ENCODE measurements around the gene HSD17B2. TPM values are rescaled to one million over a fixed set of nuclear protein-coding genes. Genes with fewer than 3 reads are reported as not detected.

The HSD17B2 gene
- polyA plus RNA-seq, 1 of the 3 experiments (the other 2 are of a cell fraction): not detected

- Histone ChIP-seq H3K9me3 (no peaks in the 10 kb centered on the region), H3K27me3 (ENCODE audit: insufficient read depth) (peaks cover 10% of the 10 kb centered on the region; the same call in 1 of the 2 replicates), H3K9me2 (no peaks in the 10 kb centered on the region), H3K27ac (ENCODE audit: low read depth in 2 of 2, low read length in 1 of 2) (no peak overlapping the region), H3K9ac (no peak overlapping the region), H3K79me2 (ENCODE audit: insufficient read depth) (no peaks in the 10 kb centered on the region), H3K4me1 (ENCODE audit: control insufficient read depth in 1 of 2, insufficient read depth in 2 of 2, low read depth in 1 of 2, low read length in 1 of 2) (no peaks in the 10 kb centered on the region), H3K4me3 (ENCODE audit: low read depth in 2 of 2, low read length in 1 of 2) (no peak overlapping the region), H3K36me3 (replicated peaks in 1 of 2; ENCODE audit: control insufficient read depth in 1 of 2, insufficient read depth in 2 of 2, low read length in 1 of 2) (no peaks in the 10 kb centered on the region), H2AFZ (ENCODE audit: low read depth) (no peak overlapping the region), H4K20me1 (ENCODE audit: insufficient read depth) (no peaks in the 10 kb centered on the region), H3F3A (replicated peaks; ENCODE audit: insufficient read depth) (no peaks in the 10 kb centered on the region), H3K4me2 (no peak overlapping the region)
- 28% methylated on average over 5 of the region's 5 CpGs for WGBS (ENCODE audit: low lambda C conversion rate)
- TF ChIP-seq USF1 (IDR thresholded peaks at IDR 0.05; ENCODE audit: borderline replicate concordance, low read depth) (no peak), GATA2 (CRISPR knock-in tag; IDR thresholded peaks at IDR 0.05) (no peak), SIN3A (IDR thresholded peaks at IDR 0.05; ENCODE audit: borderline replicate concordance, low read depth, low read length) (no peak), ELF1 (IDR thresholded peaks at IDR 0.05) (no peak), JUND (IDR thresholded peaks at IDR 0.05) (no peak), USF2 (IDR thresholded peaks at IDR 0.05; ENCODE audit: borderline replicate concordance, low read depth, low read length) (no peak), TEAD4 (IDR thresholded peaks at IDR 0.05; ENCODE audit: borderline replicate concordance, insufficient read depth) (no peak), POLR2AphosphoS5 (IDR thresholded peaks at IDR 0.05; ENCODE audit: low read depth, low read length) (no peak), SMC3 (IDR thresholded peaks at IDR 0.05; ENCODE audit: low read depth, low read length) (no peak), TCF12 (IDR thresholded peaks at IDR 0.05) (no peak)
- ChIA-PET POLR2A (no interaction called here), CTCF (no interaction called here)
- DNase-seq: no peak
Observed at GRCh38 chr16:82020051-82020450, 15.0 kb upstream of the HSD17B2 start.

GRCh38 chr16:82023206-82023605 lies 11.8 kb upstream of the HSD17B2 start:
- DNase-seq: no peak
- Histone ChIP-seq H3K9ac (no peak overlapping the region), H3K4me2 (no peak overlapping the region), H3K9me3 (no peaks in the 10 kb centered on the region), H4K20me1 (ENCODE audit: insufficient read depth) (no peaks in the 10 kb centered on the region), H3K79me2 (ENCODE audit: insufficient read depth) (no peaks in the 10 kb centered on the region), H3K36me3 (replicated peaks in 1 of 2; ENCODE audit: control insufficient read depth in 1 of 2, insufficient read depth in 2 of 2, low read length in 1 of 2) (no peaks in the 10 kb centered on the region), H3K27me3 (ENCODE audit: insufficient read depth) (peaks cover 10% of the 10 kb centered on the region; the same call in 1 of the 2 replicates), H3K4me3 (ENCODE audit: low read depth in 2 of 2, low read length in 1 of 2) (no peak overlapping the region), H3K4me1 (ENCODE audit: control insufficient read depth in 1 of 2, insufficient read depth in 2 of 2, low read depth in 1 of 2, low read length in 1 of 2) (no peaks in the 10 kb centered on the region), H2AFZ (ENCODE audit: low read depth) (no peak overlapping the region), H3K9me2 (no peaks in the 10 kb centered on the region), H3F3A (replicated peaks; ENCODE audit: insufficient read depth) (no peaks in the 10 kb centered on the region), H3K27ac (ENCODE audit: low read depth in 2 of 2, low read length in 1 of 2) (no peak overlapping the region)
- no peak for TF ChIP-seq RXRA (IDR thresholded peaks at IDR 0.05; ENCODE audit: borderline replicate concordance, low read depth)
- TF ChIP-seq IRF3 (IDR thresholded peaks at IDR 0.05; ENCODE audit: low read depth, low read length): no peak
- TF ChIP-seq TAF1 (IDR thresholded peaks at IDR 0.05; ENCODE audit: borderline replicate concordance, low read depth, low read length): no peak
- TF ChIP-seq SMC3 (IDR thresholded peaks at IDR 0.05; ENCODE audit: low read depth, low read length): no peak
- no peak for TF ChIP-seq RAD21 (IDR thresholded peaks at IDR 0.05; ENCODE audit: low read length)
- no peak for TF ChIP-seq GABPA (IDR thresholded peaks at IDR 0.05; ENCODE audit: low read depth)
- no peak for TF ChIP-seq MAX (IDR thresholded peaks at IDR 0.05; ENCODE audit: low read depth)
- no peak for TF ChIP-seq ELF1 (IDR thresholded peaks at IDR 0.05)
- TF ChIP-seq RCOR1 (IDR thresholded peaks at IDR 0.05; ENCODE audit: low read length): no peak
- TF ChIP-seq TCF12 (IDR thresholded peaks at IDR 0.05): no peak
- 25% methylated on average over 7 of the region's 7 CpGs for WGBS (ENCODE audit: low lambda C conversion rate)
- ChIA-PET POLR2A (no interaction called here), CTCF (interaction anchor here (1.1 kb wide), 1 partner anchor 11 kb away, joined by 3 read pairs; no protein-coding TSS in a partner anchor)

Data from SK-N-SH (cell line).